C4-2B (cell line): ENCODE data around the gene PHAF1.

Experiments
- CTCF ChIP-seq: fragments of 450-650 bp; conservative IDR thresholded peaks from 2 replicates; pipeline ENCODE4 v1.5.1; 2017; ENCODE audit warnings: mild to moderate bottlenecking
- ZFX ChIP-seq: fragments of 450-650 bp; IDR thresholded peaks from 2 replicates; pipeline ENCODE4 v1.6.1; 2017

- TF ChIP-seq CTCF (no peak), ZFX (no peak)
Measured at GRCh38 chr16:67087291-67087690, 22.4 kb upstream of the PHAF1 start.
